K562 treated with DMSO at 1 percent for 48 hours (cell line): Measurements from ENCODE around the gene SOHLH2. TPM values are rescaled to one million over a fixed set of nuclear protein-coding genes. Genes with fewer than 3 reads are reported as not detected.

Source experiments
- total RNA-seq: library from RNA; unstranded; fragments of 300-600 nt; gene quantifications from 2 replicates; pipeline ENCODE4 v1.2.3, GENCODE V29; 2022; ENCODE audit warnings: low replicate concordance; ENCODE audit errors: extremely low read depth

Gene SOHLH2, protein sequence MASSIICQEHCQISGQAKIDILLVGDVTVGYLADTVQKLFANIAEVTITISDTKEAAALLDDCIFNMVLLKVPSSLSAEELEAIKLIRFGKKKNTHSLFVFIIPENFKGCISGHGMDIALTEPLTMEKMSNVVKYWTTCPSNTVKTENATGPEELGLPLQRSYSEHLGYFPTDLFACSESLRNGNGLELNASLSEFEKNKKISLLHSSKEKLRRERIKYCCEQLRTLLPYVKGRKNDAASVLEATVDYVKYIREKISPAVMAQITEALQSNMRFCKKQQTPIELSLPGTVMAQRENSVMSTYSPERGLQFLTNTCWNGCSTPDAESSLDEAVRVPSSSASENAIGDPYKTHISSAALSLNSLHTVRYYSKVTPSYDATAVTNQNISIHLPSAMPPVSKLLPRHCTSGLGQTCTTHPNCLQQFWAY
- not detected in 2 replicates for total RNA-seq

DNA sequence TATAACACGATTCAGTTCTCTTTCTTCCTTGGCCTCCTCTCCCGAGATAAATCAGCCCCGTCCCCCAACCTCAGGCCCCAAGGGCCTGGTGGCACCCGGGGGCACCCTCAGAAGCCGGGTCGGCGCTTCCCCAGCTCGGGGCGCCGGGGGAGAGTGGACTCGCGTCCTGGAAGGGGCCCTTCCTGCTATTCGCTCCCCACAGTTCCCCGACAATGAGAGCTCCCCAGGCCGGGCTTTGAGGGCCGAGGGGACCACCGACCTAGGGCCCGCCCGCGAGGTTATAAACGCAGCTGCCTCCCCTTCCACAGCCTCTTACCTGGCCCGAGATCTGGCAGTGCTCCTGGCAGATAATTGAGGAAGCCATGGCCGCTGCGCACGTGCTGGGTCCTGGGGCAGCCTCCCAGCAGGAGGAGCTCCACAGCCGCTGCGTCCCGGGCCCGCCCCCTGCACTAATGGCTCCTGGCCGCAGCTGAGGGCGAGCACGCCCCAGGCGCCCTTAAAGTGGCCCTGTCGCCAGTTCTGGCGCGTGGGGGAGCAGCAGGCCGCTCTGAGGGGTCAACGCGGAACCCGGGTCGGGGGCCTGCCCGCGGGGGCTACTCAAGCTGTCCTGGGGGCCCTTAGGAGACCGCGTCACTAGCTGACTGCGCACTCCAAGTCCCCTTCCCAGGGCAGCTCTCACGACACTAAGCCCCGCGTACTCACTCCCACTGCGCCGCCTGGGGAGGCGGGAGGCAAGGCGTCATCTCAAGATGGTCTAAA lies at the start of gene SOHLH2:
TSS of gene SOHLH2 (minus strand) at position 394 of the 759 bp plus-strand sequence. CDS start at position 364, 30 bp downstream.

GRCh38 chr13:36131222-36131930 lies 83.0 kb downstream of the SOHLH2 start, which contains the start of gene DCLK1:
Gene DCLK1 (minus strand): TSS chr13:36131382.

Other genes with a start within 250 kb of the SOHLH2 start
- gene DCLK1, start 83.2 kb downstream of the SOHLH2 start, total RNA-seq: not detected in 2 replicates
- gene CCDC169, start 83.3 kb upstream of the SOHLH2 start, total RNA-seq: not detected in 2 replicates
- gene SPART, start 131.8 kb upstream of the SOHLH2 start, total RNA-seq: not detected in 2 replicates
- gene CCNA1, start 217.9 kb upstream of the SOHLH2 start, total RNA-seq: not detected in 2 replicates